Measurements from ENCODE around the gene ZMYND8.

- TF ChIP-seq CTCF (conservative IDR thresholded peaks at IDR 0.05) (no peak), EZH2 (IDR thresholded peaks at IDR 0.05; ENCODE audit: low read depth) (no peak)
Measured at GRCh38 chr20:47281376-47281775, 75.1 kb downstream of the ZMYND8 start.
